Measurements from ENCODE around the gene INPP5A. TPM values are rescaled to one million over a fixed set of nuclear protein-coding genes. Genes with fewer than 3 reads are reported as not detected.

Gene INPP5A
- total RNA-seq, 4 donors from 2014 or later = 34.8 to 80.8 (median 52.8) TPM

DNA sequence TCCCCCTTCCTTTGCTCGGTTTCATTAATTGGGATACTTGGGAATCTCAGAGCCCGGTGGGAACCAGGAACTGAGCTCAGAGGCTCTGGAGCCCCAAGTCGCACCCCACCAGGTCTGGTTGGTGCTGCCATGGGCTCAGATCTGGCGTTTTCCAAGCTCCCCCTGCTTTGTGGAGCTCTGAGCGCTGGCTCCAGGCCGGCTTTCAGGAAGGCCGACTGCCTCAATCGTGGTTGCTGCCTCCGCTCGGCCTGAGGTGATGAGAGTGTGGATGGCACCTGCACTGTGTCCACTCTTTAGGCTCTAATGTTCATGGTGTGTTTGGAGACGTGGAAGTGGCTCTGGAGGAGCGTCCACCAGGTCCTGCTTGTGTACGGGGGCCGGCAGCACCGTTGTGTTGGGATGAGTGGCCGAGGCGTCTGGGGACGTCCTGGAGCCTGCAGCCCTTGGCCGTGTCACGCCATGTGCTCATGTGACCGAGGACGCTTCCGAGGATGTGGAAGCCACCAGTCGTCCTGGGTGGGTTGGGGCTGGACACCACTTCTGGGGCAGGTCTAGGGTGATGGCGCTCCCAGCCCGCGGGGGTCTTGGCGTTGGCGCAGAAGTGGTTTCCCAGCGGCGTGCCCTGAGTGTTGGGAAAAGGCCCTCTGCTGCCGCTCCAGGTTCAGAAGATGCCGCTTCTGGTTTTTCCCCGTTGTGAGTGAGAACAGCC is 8.2 kb downstream of the INPP5A start:
- Histone ChIP-seq H3K27me3 (no peaks in the 10 kb centered on the region), H3K4me3 (no peak overlapping the region), H3K4me1 (peaks cover 15 to 48% (median 33%) of the 10 kb centered on the region in 4 donors), H3K27ac (no peak overlapping the region), H3K9me3 (no peaks in the 10 kb centered on the region), H3K36me3 (no peaks in the 10 kb centered on the region)
- in situ Hi-C loops (cut with MboI; ENCODE audit: low pct_ligation_motif_present in 1 of 4, low pct_unique_long_range_greater_than_20kb in 1 of 4, low sequenced_read_pairs in 3 of 4) (loop anchor here in 3 of 4 donors (25.0 kb wide), 2 partner anchors 91 to 159 kb away; partner anchors contain the start of gene PWWP2B (in 2 of the 3)), intact Hi-C loops (cut with DNase I; ENCODE audit: low total_unique reads) (no loop called here)
- TF ChIP-seq, protein P1, sequence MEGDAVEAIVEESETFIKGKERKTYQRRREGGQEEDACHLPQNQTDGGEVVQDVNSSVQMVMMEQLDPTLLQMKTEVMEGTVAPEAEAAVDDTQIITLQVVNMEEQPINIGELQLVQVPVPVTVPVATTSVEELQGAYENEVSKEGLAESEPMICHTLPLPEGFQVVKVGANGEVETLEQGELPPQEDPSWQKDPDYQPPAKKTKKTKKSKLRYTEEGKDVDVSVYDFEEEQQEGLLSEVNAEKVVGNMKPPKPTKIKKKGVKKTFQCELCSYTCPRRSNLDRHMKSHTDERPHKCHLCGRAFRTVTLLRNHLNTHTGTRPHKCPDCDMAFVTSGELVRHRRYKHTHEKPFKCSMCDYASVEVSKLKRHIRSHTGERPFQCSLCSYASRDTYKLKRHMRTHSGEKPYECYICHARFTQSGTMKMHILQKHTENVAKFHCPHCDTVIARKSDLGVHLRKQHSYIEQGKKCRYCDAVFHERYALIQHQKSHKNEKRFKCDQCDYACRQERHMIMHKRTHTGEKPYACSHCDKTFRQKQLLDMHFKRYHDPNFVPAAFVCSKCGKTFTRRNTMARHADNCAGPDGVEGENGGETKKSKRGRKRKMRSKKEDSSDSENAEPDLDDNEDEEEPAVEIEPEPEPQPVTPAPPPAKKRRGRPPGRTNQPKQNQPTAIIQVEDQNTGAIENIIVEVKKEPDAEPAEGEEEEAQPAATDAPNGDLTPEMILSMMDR (IDR thresholded peaks at IDR 0.05) = no peak
- no peak for TF ChIP-seq POLR2A (IDR thresholded peaks at IDR 0.05)
- no peak for TF ChIP-seq POLR2AphosphoS5 (IDR thresholded peaks at IDR 0.05)
- TF ChIP-seq EP300 (IDR thresholded peaks at IDR 0.05; ENCODE audit: low read depth) = no peak
- WGBS, 2 donors (ENCODE audit: low coverage in 1 of 2) = 94 to 96% methylated on average over 7 to 32 of the region's 34 CpGs
- no peak for DNase-seq

DNA sequence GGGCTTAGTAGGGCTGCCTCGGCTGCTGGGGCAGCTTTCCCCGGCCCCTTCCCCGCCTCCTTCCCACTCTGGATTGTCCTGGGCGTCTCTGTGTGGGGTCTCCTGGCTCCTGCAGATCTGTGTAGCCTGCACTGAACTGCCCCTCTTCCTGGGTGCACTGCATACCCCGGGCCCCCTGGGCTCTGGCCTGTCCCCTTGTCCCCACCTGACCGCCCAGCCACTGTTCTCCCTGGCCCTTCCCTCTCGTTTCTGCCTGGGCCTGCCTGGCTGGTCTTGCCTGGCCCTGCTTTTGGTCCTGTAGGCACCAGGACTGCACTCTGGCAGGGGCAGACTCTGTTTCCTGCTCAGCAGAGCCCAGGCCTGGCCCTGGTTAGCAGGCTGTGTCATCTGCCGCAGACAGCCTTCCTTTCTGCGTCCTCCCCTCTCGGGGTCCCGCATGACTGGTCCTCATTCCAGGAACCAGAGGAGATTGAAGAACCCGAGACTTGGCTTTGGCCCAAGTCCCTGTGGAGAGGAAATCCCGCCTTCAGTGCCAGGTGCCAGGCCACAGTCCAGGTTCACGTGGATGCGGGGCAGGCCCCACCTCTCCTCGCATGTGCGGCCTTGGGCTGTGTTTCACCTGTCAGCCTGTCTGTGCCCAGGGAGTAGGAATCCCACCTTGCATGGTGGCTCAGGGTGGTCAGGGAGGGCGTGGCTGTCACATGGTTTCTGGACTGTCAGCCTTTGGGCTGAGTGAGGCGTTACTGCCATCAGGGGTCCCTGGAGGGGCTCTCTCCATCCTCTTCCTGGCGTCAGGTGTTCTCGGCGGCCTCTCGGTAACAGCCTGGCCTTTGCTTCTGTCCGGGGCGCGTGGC is 9.2 kb downstream of the INPP5A start:
- H3K27ac ChIP-seq = peak overlapping the region in 1 of 4 donors; percentile 11
- intact Hi-C loops (cut with DNase I; ENCODE audit: low total_unique reads) = no loop called here
- H3K4me1 ChIP-seq = peaks cover 8 to 48% (median 27%) of the 10 kb centered on the region in 4 donors
- H3K36me3 ChIP-seq = no peaks in the 10 kb centered on the region
- WGBS, 2 donors (ENCODE audit: low coverage in 1 of 2) = 77 to 100% methylated on average over 1 to 20 of the region's 26 CpGs
- peak; percentile 42 for DNase-seq
- no peaks in the 10 kb centered on the region for H3K9me3 ChIP-seq
- no peaks in the 10 kb centered on the region for H3K27me3 ChIP-seq
- TF ChIP-seq EP300 (IDR thresholded peaks at IDR 0.05; ENCODE audit: low read depth) (no peak), POLR2AphosphoS5 (IDR thresholded peaks at IDR 0.05) (no peak), POLR2A (IDR thresholded peaks at IDR 0.05) (no peak)
- TF ChIP-seq, protein P1 (IDR thresholded peaks at IDR 0.05) = no peak
- H3K4me3 ChIP-seq = no peak overlapping the region
- in situ Hi-C loops (cut with MboI; ENCODE audit: low pct_ligation_motif_present in 1 of 4, low pct_unique_long_range_greater_than_20kb in 1 of 4, low sequenced_read_pairs in 3 of 4) = loop anchor here in 3 of 4 donors (25.0 kb wide), 2 partner anchors 91 to 159 kb away; partner anchors contain the start of gene PWWP2B (in 2 of the 3)

DNA sequence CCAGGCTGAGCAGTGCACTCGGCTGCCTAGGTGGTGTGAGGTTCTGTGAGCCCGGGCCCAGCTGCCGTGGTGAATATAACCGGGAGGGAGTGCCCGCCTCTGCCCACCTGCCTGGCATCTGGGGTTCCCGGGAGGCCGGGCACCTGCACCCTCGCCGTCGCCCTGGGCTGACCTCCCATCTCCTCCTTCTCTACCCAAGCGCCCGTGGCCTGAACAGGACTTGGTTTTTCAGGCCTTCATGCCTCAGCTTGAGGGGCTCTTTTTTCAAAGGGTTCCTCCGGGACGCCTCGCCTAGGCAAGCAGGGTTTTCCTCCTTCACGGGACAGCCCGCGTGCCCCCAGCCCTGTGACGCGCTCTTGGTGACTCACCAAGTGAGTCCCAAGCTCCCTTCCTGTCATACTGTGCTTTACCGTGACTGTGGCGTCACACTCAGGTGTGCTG is 9.9 kb downstream of the INPP5A start:
- Histone ChIP-seq H3K27ac (no peak overlapping the region), H3K4me3 (no peak overlapping the region), H3K27me3 (no peaks in the 10 kb centered on the region), H3K9me3 (no peaks in the 10 kb centered on the region), H3K36me3 (no peaks in the 10 kb centered on the region), H3K4me1 (peaks cover 6 to 42% (median 24%) of the 10 kb centered on the region in 4 donors)
- TF ChIP-seq, protein P1 (IDR thresholded peaks at IDR 0.05) = no peak
- no peak for TF ChIP-seq EP300 (IDR thresholded peaks at IDR 0.05; ENCODE audit: low read depth)
- TF ChIP-seq POLR2AphosphoS5 (IDR thresholded peaks at IDR 0.05) = no peak
- intact Hi-C loops (cut with DNase I; ENCODE audit: low total_unique reads) (no loop called here), in situ Hi-C loops (cut with MboI; ENCODE audit: low pct_ligation_motif_present in 1 of 4, low pct_unique_long_range_greater_than_20kb in 1 of 4, low sequenced_read_pairs in 3 of 4) (loop anchor here in 3 of 4 donors (25.0 kb wide), 2 partner anchors 90 to 160 kb away; partner anchors contain the start of gene PWWP2B (in 2 of the 3))
- no peak for DNase-seq
- 86 to 90% methylated on average over 4 to 19 of the region's 22 CpGs for WGBS, 2 donors (ENCODE audit: low coverage in 1 of 2)

Data from transverse colon (tissue), 4 donors.